ENCODE results near the gene NEDD8. TPM values are rescaled to one million over a fixed set of nuclear protein-coding genes. Genes with fewer than 3 reads are reported as not detected.

NEDD8 gene
- total and polyA plus RNA-seq, 2 donors (not counting 3 experiments of a cell fraction or from before 2014, with no cell fraction given) = 243 to 316 TPM

- Histone ChIP-seq H3K9me3 (replicated peaks; ENCODE audit: control insufficient read depth, insufficient read depth, low read length) (no peaks in the 10 kb centered on the region), H3K27ac (ENCODE audit: insufficient read depth, low read depth, low read length) (no peak overlapping the region), H3K9ac (replicated peaks; ENCODE audit: extremely low read depth, insufficient read depth, low read length) (no peak overlapping the region), H3K27me3 (ENCODE audit: control insufficient read depth in 2 of 2, insufficient read depth in 2 of 2, low read length in 2 of 2) (no peaks in the 10 kb centered on the region), H3K4me3 (replicated peaks in 1 of 3; ENCODE audit: insufficient read depth in 1 of 3, low read depth in 1 of 3, low read length in 3 of 3) (no peak overlapping the region), H4K20me1 (replicated peaks; ENCODE audit: control insufficient read depth, extremely low read depth, insufficient read depth, low read length) (no peaks in the 10 kb centered on the region), H3K4me1 (ENCODE audit: control insufficient read depth, extremely low read depth, insufficient read depth, low read length) (peaks cover 9% of the 10 kb centered on the region), H3K36me3 (ENCODE audit: control insufficient read depth in 2 of 2, extremely low read depth in 1 of 2, insufficient read depth in 2 of 2, low read length in 2 of 2) (peaks cover 2 to 8% of the 10 kb centered on the region in 2 experiments), H3K4me2 (ENCODE audit: insufficient read depth, low read length) (no peak overlapping the region), H3K9me1 (replicated peaks; ENCODE audit: control insufficient read depth, extremely low read depth, insufficient read depth, low read length) (no peaks in the 10 kb centered on the region), H2AFZ (ENCODE audit: low read depth, low read length) (no peak overlapping the region), H3K79me2 (ENCODE audit: control insufficient read depth, insufficient read depth, low read length) (no peaks in the 10 kb centered on the region)
- intact Hi-C loops (cut with micrococcal nuclease) = no loop called here
- BruUV-seq (replicated peaks) = no TSS peak
- POLR2A ChIA-PET = interaction anchor here (1.9 kb wide), 1 partner anchor 30 kb away, joined by 17 read pairs; the partner anchor contains the start of gene TINF2
- TF ChIP-seq POLR2A (IDR thresholded peaks at IDR 0.05; ENCODE audit: low read depth, low read length) = no peak
- no peak for TF ChIP-seq JUN (IDR thresholded peaks at IDR 0.05; ENCODE audit: borderline replicate concordance, insufficient read depth, insufficient read length, low read depth)
- no peak for TF ChIP-seq FOS (IDR thresholded peaks at IDR 0.05; ENCODE audit: borderline replicate concordance, insufficient read depth, low read length)
- no peak for TF ChIP-seq MYC (IDR thresholded peaks at IDR 0.05; ENCODE audit: low read depth, low read length)
- no peak for TF ChIP-seq POLR2AphosphoS5 (IDR thresholded peaks at IDR 0.05; ENCODE audit: insufficient read depth, low read depth, low read length)
- no peak for TF ChIP-seq CTCF (IDR thresholded peaks at IDR 0.05; ENCODE audit: extremely low read depth in 1 of 2, insufficient read depth in 1 of 2, low read depth in 1 of 2, low read length in 2 of 2)
- TF ChIP-seq GATA2 (IDR thresholded peaks at IDR 0.05; ENCODE audit: insufficient read depth, insufficient read length, low read depth, low read length) = no peak
- TF ChIP-seq, protein P1, sequence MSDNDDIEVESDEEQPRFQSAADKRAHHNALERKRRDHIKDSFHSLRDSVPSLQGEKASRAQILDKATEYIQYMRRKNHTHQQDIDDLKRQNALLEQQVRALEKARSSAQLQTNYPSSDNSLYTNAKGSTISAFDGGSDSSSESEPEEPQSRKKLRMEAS (IDR thresholded peaks at IDR 0.05; ENCODE audit: insufficient read depth, insufficient read length) = no peak
- no peak for TF ChIP-seq EZH2 (IDR thresholded peaks at IDR 0.05; ENCODE audit: borderline replicate concordance, low read depth, low read length, severe bottlenecking)
- peak; percentile 33 for FAIRE-seq
- dilution Hi-C loops (cut with MboI; ENCODE audit: extremely low pct_ligation_motif_present, low sequenced_read_pairs) = no loop called here
- no peak for DNase-seq (ENCODE audit: low read depth, low spot score)
- CTCF ChIA-PET = interaction anchor here (1.3 to 2.9 kb wide), 3 partner anchors 16 to 60 kb away, joined by 3 to 28 read pairs (median 5); partner anchors contain the start of gene CHMP4A
Measured at GRCh38 chr14:24272467-24272866, 40.3 kb upstream of the NEDD8 start.

Data from endothelial cell of umbilical vein (primary cell).